ENCODE results near the gene CERS2.
A peak's percentile ranks its signal among the peaks of the same experiment; 100 is the strongest.

The CERS2 gene

DNA sequence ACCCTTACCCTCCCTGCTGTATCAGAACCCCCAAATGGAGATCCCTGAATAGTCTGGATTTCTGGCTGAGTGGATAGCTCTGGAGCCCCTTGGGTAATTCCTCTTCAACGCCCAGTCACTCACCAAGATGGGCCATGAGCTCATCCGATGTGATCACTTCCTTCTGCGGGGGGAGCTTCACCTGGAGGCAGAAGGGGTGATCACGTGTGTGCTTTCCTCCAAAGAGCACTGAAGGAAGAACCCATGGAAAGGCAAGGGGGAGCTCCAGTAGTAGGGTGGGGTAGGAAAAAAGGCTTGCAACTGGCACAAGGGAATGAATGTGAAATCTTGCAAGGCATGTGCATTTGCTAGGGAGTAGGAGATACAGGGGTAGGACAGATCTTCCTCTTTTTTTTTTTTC, 27.0 kb upstream of the CERS2 start:
- Histone ChIP-seq H3K4me3 (no peak overlapping the region), H3K4me1 (peaks cover 57 to 78% (median 74%) of the 10 kb centered on the region in 10 experiments), H4K20me1 (peaks cover 0 to 10% (median 0%) of the 10 kb centered on the region in 11 experiments; a peak in 2 of 22 replicates), H3K27me3 (no peaks in the 10 kb centered on the region), H3K27ac (peak overlapping the region in 8 of 11 experiments; percentile 33 to 85 (median 74); a peak in 14 of 22 replicates), H3K36me3 (peaks cover 25 to 61% (median 39%) of the 10 kb centered on the region in 11 experiments), H3K4me2 (peak overlapping the region in 8 of 11 experiments; percentile 83 to 97 (median 92); a peak in 16 of 22 replicates), H3K9ac (peak overlapping the region in 1 of 11 experiments; percentile 82; a peak in 1 of 22 replicates), H3K9me3 (replicated peaks in 1 of 11) (no peaks in the 10 kb centered on the region)
- TF ChIP-seq Cebpa-rat (IDR thresholded peaks at IDR 0.05), result no peak

DNA sequence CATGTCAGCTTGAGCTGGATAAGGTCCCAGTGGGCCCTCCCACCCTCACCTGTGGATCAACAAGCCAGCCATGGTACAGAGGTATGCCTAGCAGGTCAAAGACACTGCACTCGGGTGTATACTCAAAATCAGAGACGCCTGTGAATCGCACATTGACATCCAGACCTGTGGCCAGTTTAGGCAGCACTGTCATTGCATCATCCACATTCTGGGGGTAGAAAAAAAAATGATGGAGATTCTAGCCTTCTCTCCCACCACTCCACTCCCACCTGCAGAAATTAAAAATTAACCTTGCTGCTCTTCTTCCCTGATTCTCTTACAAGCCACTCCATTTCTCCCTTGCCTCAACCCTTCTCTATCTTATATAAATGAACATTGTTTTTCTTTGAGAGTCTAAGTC, 25.8 kb upstream of the CERS2 start:
- H3K27ac ChIP-seq, result no peak overlapping the region; a peak in 1 of 22 replicates
- peaks cover 25 to 62% (median 42%) of the 10 kb centered on the region in 11 experiments for H3K36me3 ChIP-seq
- H3K9ac ChIP-seq, result no peak overlapping the region
- peaks cover 46 to 77% (median 68%) of the 10 kb centered on the region in 10 experiments for H3K4me1 ChIP-seq
- no peaks in the 10 kb centered on the region for H3K9me3 ChIP-seq (replicated peaks in 1 of 11)
- no peak overlapping the region for H3K4me3 ChIP-seq
- H3K4me2 ChIP-seq, result peak overlapping the region in 6 of 11 experiments; percentile 65 to 97 (median 92); a peak in 12 of 22 replicates
- H4K20me1 ChIP-seq, result peaks cover 0 to 10% (median 0%) of the 10 kb centered on the region in 11 experiments; a peak in 2 of 22 replicates
- 0 out of 22 replicates have a peak, but pooled peaks of 1 of the 11 experiments have one; percentile 30 for TF ChIP-seq Cebpa-rat (IDR thresholded peaks at IDR 0.05)
- no peaks in the 10 kb centered on the region for H3K27me3 ChIP-seq

DNA sequence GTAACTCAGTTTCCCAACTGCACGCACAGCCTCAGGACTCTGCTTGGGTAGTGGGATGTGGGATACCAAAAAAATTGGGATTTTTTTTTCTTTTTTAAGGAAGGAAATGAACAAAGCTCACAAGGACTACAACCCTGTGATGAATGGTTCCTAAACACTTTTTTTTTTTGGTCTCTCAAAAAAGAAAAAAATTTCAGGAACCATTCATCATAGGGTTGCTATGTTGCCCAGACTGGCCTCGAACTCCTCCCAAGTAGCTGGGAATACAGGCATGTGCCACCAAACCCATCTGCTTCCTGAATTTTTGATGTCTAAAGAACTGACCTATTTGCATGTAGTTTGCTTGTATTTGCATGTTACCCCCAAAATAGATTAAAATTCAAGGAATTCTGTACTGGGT, 25.3 kb upstream of the CERS2 start:
- Histone ChIP-seq H3K9me3 (replicated peaks in 1 of 11) (no peaks in the 10 kb centered on the region), H3K4me2 (peak overlapping the region; percentile 16 to 97 (median 65); a peak in 19 of 22 replicates), H3K36me3 (peaks cover 25 to 66% (median 42%) of the 10 kb centered on the region in 11 experiments), H3K27ac (peak overlapping the region in 7 of 11 experiments; percentile 47 to 67 (median 59); a peak in 11 of 22 replicates), H3K27me3 (no peaks in the 10 kb centered on the region), H4K20me1 (peaks cover 0 to 10% (median 0%) of the 10 kb centered on the region in 11 experiments; a peak in 2 of 22 replicates), H3K4me1 (peaks cover 42 to 72% (median 63%) of the 10 kb centered on the region in 10 experiments), H3K4me3 (no peak overlapping the region), H3K9ac (peak overlapping the region in 2 of 11 experiments; percentile 30 to 60; a peak in 2 of 22 replicates)
- TF ChIP-seq Cebpa-rat (IDR thresholded peaks at IDR 0.05), result no peak

DNA sequence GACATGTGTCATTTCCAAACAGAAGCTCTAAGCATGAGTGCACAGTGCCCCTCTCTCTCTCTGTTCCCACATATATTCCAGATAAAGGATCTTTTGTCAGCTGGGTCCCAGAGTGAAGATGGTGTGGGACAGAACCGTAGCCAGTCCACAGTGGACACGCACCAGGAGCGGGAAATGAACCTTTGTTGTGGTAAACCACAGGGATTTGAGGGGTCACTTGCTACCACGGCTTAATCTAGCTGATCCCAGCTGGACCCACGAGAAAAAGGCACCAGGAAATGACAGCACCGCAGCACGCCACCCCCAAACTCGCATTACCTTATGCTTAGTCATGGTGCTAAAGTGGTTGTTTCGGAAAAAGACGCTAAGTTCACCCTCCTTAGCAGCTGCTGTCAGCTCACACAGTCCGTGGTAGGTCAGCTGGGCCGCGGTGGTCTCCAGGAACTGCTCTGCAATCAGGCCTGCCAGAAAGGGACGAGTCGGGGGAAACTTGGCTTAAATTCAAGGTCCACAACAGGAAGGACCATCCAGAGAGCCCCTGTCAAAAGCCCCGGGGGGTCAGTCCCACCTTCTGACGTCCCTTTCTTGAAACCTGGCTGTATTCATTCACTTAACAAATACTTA, 24.5 kb upstream of the CERS2 start:
- Histone ChIP-seq H3K36me3 (peaks cover 25 to 66% (median 42%) of the 10 kb centered on the region in 11 experiments), H3K9ac (peak overlapping the region; percentile 1 to 61 (median 37); a peak in 17 of 22 replicates), H3K27me3 (no peaks in the 10 kb centered on the region), H3K4me1 (peaks cover 34 to 64% (median 56%) of the 10 kb centered on the region in 10 experiments), H3K4me2 (peak overlapping the region; percentile 16 to 97 (median 65); a peak in 20 of 22 replicates), H3K9me3 (replicated peaks in 1 of 11) (no peaks in the 10 kb centered on the region), H4K20me1 (peaks cover 0 to 10% (median 0%) of the 10 kb centered on the region in 11 experiments; a peak in 2 of 22 replicates), H3K27ac (peak overlapping the region in 10 of 11 experiments; percentile 23 to 67 (median 58); a peak in 20 of 22 replicates), H3K4me3 (no peak overlapping the region)
- no peak for TF ChIP-seq Cebpa-rat (IDR thresholded peaks at IDR 0.05)

DNA sequence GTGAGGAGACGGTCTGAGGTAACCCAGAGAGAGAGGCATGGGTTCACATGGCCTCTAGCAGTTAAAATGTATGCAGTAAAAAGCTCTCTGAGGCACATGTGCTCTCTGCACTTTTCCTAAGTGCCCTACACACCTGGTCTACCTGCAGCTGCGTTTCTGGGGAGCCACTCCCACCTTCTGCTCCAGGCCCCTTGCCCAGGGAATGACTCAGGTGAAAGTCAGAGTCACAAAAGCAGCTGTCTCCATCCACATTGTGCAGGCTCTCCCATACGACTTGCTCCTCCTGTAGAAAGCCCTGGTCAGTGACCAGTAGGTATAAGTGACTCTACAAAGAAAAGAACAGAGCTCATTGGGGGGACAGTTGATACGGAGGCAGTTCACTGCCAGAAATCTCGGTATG, 23.3 kb upstream of the CERS2 start:
- Histone ChIP-seq H3K4me2 (no peak overlapping the region), H3K9me3 (replicated peaks in 1 of 11) (no peaks in the 10 kb centered on the region), H3K4me3 (no peak overlapping the region), H3K36me3 (peaks cover 25 to 66% (median 42%) of the 10 kb centered on the region in 11 experiments), H3K9ac (no peak overlapping the region), H3K27ac (peak overlapping the region in 1 of 11 experiments; percentile 67; a peak in 1 of 22 replicates), H3K4me1 (peaks cover 22 to 52% (median 44%) of the 10 kb centered on the region in 10 experiments), H3K27me3 (no peaks in the 10 kb centered on the region), H4K20me1 (peaks cover 0 to 10% (median 0%) of the 10 kb centered on the region in 11 experiments; a peak in 2 of 22 replicates)
- TF ChIP-seq Cebpa-rat (IDR thresholded peaks at IDR 0.05), result no peak

DNA sequence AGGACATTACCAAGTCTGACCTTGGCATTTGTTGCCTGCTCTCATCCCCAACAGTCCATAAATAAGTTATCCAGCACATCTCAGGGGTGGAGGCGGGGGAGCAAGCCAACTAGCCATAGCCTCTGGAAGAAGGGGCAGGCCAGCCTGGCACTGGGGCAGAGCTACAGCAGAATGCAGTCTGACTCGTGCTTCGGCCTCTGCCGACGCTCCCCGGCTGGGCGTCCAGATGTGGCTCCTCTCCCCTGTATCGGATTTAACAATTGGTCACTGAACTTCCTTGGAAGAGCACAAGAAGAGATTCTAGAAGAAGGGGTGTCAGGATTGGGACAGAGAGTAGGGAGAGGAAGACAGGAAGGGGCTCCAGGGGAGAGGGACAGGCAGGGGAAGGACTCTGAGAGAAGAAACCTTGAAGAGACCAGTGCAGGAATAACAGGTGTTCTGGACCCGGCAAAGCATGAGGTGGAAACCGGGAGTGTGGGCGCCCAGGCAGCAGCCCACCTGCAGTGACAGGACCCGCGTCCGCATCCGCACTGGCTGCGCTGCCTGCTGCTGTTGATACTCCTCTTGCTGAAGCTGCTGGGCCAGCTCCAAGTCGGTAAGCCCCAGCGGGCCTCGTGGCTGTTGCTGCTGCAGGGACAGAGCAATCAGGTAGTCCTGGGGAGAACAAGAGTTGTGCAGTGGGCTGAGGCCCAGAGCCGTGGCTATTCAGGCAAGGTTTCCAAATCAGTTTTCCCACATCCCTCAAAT, 22.7 kb upstream of the CERS2 start:
- Histone ChIP-seq H3K4me2 (no peak overlapping the region), H4K20me1 (peaks cover 0 to 8% (median 0%) of the 10 kb centered on the region in 11 experiments; a peak in 2 of 22 replicates), H3K36me3 (peaks cover 25 to 61% (median 42%) of the 10 kb centered on the region in 11 experiments), H3K9ac (no peak overlapping the region), H3K4me1 (peaks cover 15 to 46% (median 37%) of the 10 kb centered on the region in 10 experiments), H3K4me3 (no peak overlapping the region), H3K9me3 (replicated peaks in 1 of 11) (no peaks in the 10 kb centered on the region), H3K27ac (peak overlapping the region in 1 of 11 experiments; percentile 12; a peak in 1 of 22 replicates), H3K27me3 (no peaks in the 10 kb centered on the region)
- no peak for TF ChIP-seq Cebpa-rat (IDR thresholded peaks at IDR 0.05)

DNA sequence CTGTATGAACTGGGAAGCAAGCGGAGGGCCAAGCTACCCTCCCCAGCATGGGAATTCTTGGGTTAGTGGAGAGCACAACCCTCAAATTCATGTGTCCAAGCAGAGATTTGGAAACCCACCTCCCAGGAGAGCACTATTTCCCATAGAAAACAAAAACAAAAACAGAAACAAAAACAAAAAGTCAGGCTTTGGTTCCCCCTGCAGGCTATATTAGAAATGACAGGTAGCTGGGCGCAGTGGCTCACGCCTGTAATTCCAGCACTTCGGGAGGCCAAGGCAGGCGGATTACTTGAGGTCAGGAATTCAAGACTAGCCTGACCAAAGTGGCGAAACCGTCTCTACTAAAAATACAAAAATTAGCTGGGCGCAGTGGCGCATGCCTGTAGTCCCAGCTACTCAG, 21.3 kb upstream of the CERS2 start:
- Histone ChIP-seq H3K4me3 (no peak overlapping the region), H3K4me2 (peak overlapping the region in 7 of 11 experiments; percentile 8 to 44 (median 23); a peak in 5 of 22 replicates), H3K27ac (peak overlapping the region in 6 of 11 experiments; percentile 18 to 45 (median 34); a peak in 8 of 22 replicates), H3K4me1 (peaks cover 12 to 32% (median 23%) of the 10 kb centered on the region in 10 experiments), H3K27me3 (no peaks in the 10 kb centered on the region), H3K9ac (peak overlapping the region in 6 of 11 experiments; percentile 1 to 41 (median 28); a peak in 6 of 22 replicates), H3K9me3 (replicated peaks in 1 of 11) (no peaks in the 10 kb centered on the region), H3K36me3 (peaks cover 17 to 50% (median 36%) of the 10 kb centered on the region in 11 experiments; a peak in 21 of 22 replicates), H4K20me1 (0 out of 22 replicates have a peak, but pooled peaks cover 0 to 6% (median 0%) of the 10 kb centered on the region in 11 experiments)
- TF ChIP-seq Cebpa-rat (IDR thresholded peaks at IDR 0.05), result no peak

DNA sequence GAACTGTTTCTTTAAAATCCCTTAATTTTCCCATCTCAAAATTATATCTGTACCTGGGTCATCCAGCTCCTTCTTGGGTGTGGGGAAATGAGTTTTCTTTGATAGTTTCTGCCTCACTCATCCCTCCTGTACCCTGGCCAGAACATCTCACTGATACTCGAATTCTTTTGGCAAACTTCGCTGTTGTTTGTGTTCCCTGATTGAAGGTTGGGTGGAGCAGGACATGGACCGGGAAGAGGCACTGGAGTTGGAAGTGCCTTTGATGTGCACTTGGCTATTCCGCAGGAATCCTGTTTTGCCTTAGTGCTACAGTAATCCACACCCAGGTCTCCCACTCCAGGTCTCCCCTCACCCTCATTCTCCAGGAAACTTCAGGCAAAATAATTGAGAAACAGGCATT, 20.8 kb upstream of the CERS2 start:
- 0 out of 22 replicates have a peak, but pooled peaks cover 0 to 6% (median 0%) of the 10 kb centered on the region in 11 experiments for H4K20me1 ChIP-seq
- no peak for TF ChIP-seq Cebpa-rat (IDR thresholded peaks at IDR 0.05)
- no peaks in the 10 kb centered on the region for H3K27me3 ChIP-seq
- H3K4me1 ChIP-seq, result peaks cover 12 to 27% (median 21%) of the 10 kb centered on the region in 10 experiments
- H3K4me3 ChIP-seq, result no peak overlapping the region
- no peaks in the 10 kb centered on the region for H3K9me3 ChIP-seq (replicated peaks in 1 of 11)
- peak overlapping the region in 6 of 11 experiments; percentile 18 to 45 (median 34); a peak in 8 of 22 replicates for H3K27ac ChIP-seq
- H3K9ac ChIP-seq, result peak overlapping the region in 6 of 11 experiments; percentile 1 to 41 (median 28); a peak in 6 of 22 replicates
- peaks cover 14 to 46% (median 36%) of the 10 kb centered on the region in 11 experiments; a peak in 21 of 22 replicates for H3K36me3 ChIP-seq
- peak overlapping the region in 7 of 11 experiments; percentile 8 to 44 (median 23); a peak in 5 of 22 replicates for H3K4me2 ChIP-seq

Measured in BLaER1 treated with 17β-estradiol and CSF1 and Interleukin-3, amounts not matched to agents 10 nM and 100 nM (cell line).